Psoas muscle (tissue), 8 donors: ENCODE results near the gene SPACA9. TPM values are rescaled to one million over a fixed set of nuclear protein-coding genes. Genes with fewer than 3 reads are reported as not detected.

Experiments used
- ATAC-seq, 4 donors: fragments of 200-7000 bp; cut with Tn5 transposase; one replicate each; pipeline ENCODE4 v1.9.1; 2020; ENCODE audit warnings: moderate library complexity in 3 of 4, mild to moderate bottlenecking in 2 of 4
- DNase-seq, 2 donors: peaks; one replicate each; pipeline ENCODE4 v3.0.0-alpha.2; 2020
- H3K27ac ChIP-seq: fragments of 200-600 bp; one replicate; pipeline ENCODE4 v1.8.0; 2022
- H3K27me3 ChIP-seq, 3 donors: fragments of 200-600 bp in 1 of 3; one replicate each; pipeline versions ENCODE4 v1.6.1 to v1.8.0; 2013 to 2022; ENCODE audit warnings: low read length in 2 of 3, mild to moderate bottlenecking in 2 of 3, moderate library complexity in 1 of 3; ENCODE audit not compliant: insufficient read depth in 3 of 3
- H3K36me3 ChIP-seq, 2 donors: fragments of 200-600 bp in 1 of 2; one replicate each; pipeline versions ENCODE4 v1.6.1 to v1.8.0; 2013 to 2022; ENCODE audit warnings: low read depth in 1 of 2, mild to moderate bottlenecking in 1 of 2, moderate library complexity in 1 of 2; ENCODE audit not compliant: insufficient read depth in 1 of 2
- H3K4me1 ChIP-seq: fragments of 200-600 bp; one replicate; pipeline ENCODE4 v1.8.0; 2022
- H3K4me3 ChIP-seq: fragments of 200-600 bp; one replicate; pipeline ENCODE4 v1.8.0; 2022; ENCODE audit warnings: mild to moderate bottlenecking
- H3K9me3 ChIP-seq: fragments of 200-600 bp; one replicate; pipeline ENCODE4 v1.8.0; 2022
- WGBS, 3 donors: extraction: QIAGEN DNeasy Blood & Tissue Kit; methylation state at CpG; one replicate each; pipeline versions ENCODE4 v1.1.6 to v1.1.7; 2013; 5-methylcytosine and 5-hydroxymethylcytosine counted together
- intact Hi-C, 2 donors: fragments of 100-400 bp; cut with DNase I; formaldehyde crosslinking; loops; one replicate each; pipeline versions ENCODE4 v1.11.0 to v1.14.2; 2022
- polyA plus RNA-seq, 3 donors: library from polyadenylated mRNA; stranded (reverse); fragments of 200-250 nt; gene quantifications; one replicate each; pipeline ENCODE4 v1.2.3, GENCODE V29; 2013
- total RNA-seq, 4 donors: library from RNA; stranded (reverse); fragmentation: NEBNext Ultra II Directional in 2 of 4; extraction: Animal tissue kit (Norgen Biotek cat#: 25700) in 2 of 4; gene quantifications; one replicate each; pipeline versions ENCODE4 v1.2.1 to v1.2.4, GENCODE V29; 2021 to 2023
- TF ChIP-seq, protein P1 (sequence below): fragments of 200-600 bp; IDR thresholded peaks from one replicate; pipeline ENCODE4 v1.8.0; 2022; ENCODE audit warnings: antibody characterized with exemption
- donor health status: healthy with polysubstance abuse.
- donor health status: DM: no; HTN: no; CAD: no; lungs with moderate emphysema.
- donor health status: Bipolar disorder and iron deficiency.
- donor health status: healthy.
- donor health status: DM: yes; HTN: yes; CAD: no.
- donor health status: DM: no; HTN: no; CAD: no.
- donor health status: DM: no; HTN: no; CAD: no.
- donor health status: DM: yes; HTN: yes; CAD: no.

SPACA9 gene
- total and polyA plus RNA-seq, 7 donors = 0.64 to 3.6 (median 1.1) TPM

DNA sequence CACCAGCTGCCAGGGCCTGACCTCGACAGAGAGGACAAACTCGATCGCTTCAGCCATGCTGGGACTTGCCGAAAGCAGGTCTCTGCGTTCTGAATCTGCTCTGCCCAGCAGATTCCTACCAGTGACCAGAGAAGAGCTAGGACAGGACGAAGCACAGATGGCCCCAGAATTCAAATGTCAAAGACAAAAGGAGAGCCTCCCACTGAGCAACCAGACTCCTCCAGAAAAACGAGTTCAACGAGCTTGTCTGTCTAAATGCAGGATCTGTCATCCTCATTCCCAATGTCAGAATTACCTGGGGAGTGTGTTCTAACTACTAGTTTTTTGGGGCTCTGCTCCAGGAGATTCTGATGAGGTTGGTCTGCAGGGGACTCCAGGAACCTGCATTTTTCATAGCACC is 14.0 kb upstream of the SPACA9 start:
- peak in 1 of 2 donors; percentile 13 for DNase-seq
- Histone ChIP-seq H3K4me1 (no peaks in the 10 kb centered on the region), H3K27ac (no peak overlapping the region), H3K9me3 (no peaks in the 10 kb centered on the region), H3K27me3 (peaks cover 0 to 3% (median 0%) of the 10 kb centered on the region in 3 donors), H3K36me3 (no peaks in the 10 kb centered on the region), H3K4me3 (no peak overlapping the region)
- intact Hi-C loops = no loop called here
- ATAC-seq = no peak
- 58 to 73% (median 67%) methylated on average over 8 of the region's 8 CpGs for WGBS, 3 donors
- TF ChIP-seq, protein P1, sequence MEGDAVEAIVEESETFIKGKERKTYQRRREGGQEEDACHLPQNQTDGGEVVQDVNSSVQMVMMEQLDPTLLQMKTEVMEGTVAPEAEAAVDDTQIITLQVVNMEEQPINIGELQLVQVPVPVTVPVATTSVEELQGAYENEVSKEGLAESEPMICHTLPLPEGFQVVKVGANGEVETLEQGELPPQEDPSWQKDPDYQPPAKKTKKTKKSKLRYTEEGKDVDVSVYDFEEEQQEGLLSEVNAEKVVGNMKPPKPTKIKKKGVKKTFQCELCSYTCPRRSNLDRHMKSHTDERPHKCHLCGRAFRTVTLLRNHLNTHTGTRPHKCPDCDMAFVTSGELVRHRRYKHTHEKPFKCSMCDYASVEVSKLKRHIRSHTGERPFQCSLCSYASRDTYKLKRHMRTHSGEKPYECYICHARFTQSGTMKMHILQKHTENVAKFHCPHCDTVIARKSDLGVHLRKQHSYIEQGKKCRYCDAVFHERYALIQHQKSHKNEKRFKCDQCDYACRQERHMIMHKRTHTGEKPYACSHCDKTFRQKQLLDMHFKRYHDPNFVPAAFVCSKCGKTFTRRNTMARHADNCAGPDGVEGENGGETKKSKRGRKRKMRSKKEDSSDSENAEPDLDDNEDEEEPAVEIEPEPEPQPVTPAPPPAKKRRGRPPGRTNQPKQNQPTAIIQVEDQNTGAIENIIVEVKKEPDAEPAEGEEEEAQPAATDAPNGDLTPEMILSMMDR = no peak

DNA sequence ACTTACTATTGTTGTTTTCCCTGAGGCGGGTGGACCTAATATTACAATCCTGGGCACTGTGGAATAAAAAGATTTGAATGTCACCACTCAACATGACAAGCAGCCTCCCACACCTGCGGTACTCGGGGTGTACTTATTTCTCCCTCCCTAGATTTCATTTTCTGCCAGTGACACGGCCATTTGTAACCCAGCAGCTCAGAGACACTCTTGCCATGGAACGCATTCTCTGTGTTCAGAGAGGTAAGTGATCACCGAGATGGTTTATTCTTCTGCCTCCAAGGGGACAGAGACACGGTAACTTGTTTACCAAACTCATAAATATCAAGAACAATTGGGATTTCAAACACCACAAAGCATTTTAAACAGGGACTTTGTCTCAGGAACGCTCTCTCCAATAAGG is 11.8 kb upstream of the SPACA9 start:
- no peaks in the 10 kb centered on the region for H3K4me1 ChIP-seq
- H3K36me3 ChIP-seq = no peaks in the 10 kb centered on the region
- intact Hi-C loops = no loop called here
- H3K27me3 ChIP-seq = peaks cover 0 to 2% (median 0%) of the 10 kb centered on the region in 3 donors
- DNase-seq = no peak
- H3K27ac ChIP-seq = no peak overlapping the region
- H3K4me3 ChIP-seq = no peak overlapping the region
- WGBS, 3 donors = 86 to 87% (median 86%) methylated on average over 8 of the region's 8 CpGs
- H3K9me3 ChIP-seq = no peaks in the 10 kb centered on the region
- TF ChIP-seq, protein P1 = no peak
- no peak for ATAC-seq

DNA sequence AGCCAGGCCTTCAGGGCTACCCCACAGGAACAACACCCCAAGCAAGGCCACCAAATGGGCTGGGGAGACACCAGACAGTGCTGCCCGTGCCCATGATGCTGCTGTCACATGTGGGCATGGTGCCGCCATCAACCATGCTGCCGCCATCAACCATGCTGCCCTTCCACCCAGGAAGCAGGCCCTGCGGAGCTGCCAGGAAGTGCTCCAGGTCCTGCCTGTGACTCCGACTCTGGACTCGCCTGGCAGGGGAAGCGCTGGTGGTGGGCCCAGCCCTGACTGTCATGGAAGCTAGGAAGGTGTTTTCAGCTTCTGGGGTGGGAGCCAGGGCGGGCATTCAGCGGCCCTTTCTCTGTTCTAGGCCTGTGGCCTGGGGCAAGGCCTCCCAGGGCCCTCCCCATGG is 9.4 kb upstream of the SPACA9 start:
- 92 to 97% (median 96%) methylated on average over 9 of the region's 9 CpGs for WGBS, 3 donors
- no peaks in the 10 kb centered on the region for H3K9me3 ChIP-seq
- ATAC-seq = no peak
- no peak overlapping the region for H3K27ac ChIP-seq
- H3K27me3 ChIP-seq = peaks cover 0 to 3% (median 0%) of the 10 kb centered on the region in 3 donors
- no peaks in the 10 kb centered on the region for H3K4me1 ChIP-seq
- intact Hi-C loops = no loop called here
- DNase-seq = no peak
- no peaks in the 10 kb centered on the region for H3K36me3 ChIP-seq
- H3K4me3 ChIP-seq = no peak overlapping the region
- TF ChIP-seq, protein P1 = no peak

DNA sequence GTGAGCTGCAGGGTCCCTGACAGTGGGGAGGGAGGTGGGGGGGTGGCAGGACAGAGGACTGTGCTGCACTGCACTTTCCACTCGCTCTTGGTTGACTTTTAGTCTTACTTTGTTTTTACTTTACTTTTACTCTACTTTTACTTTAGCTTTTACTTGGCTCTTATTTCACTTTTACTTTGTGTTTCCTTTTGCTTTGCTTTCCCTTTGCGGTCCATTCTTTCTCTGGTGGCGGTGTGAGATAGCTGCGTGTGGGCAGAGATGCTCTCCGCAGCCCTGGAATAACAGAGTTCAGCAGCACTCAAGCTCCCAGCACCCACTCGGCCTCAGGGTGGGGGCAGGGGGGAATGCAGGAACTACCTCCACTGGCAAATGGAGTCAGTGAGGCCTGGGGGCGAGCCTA is 5.3 kb upstream of the SPACA9 start:
- Histone ChIP-seq H3K36me3 (no peaks in the 10 kb centered on the region), H3K4me3 (no peak overlapping the region), H3K9me3 (no peaks in the 10 kb centered on the region), H3K4me1 (no peaks in the 10 kb centered on the region), H3K27ac (no peak overlapping the region), H3K27me3 (peaks cover 0 to 3% (median 0%) of the 10 kb centered on the region in 3 donors)
- TF ChIP-seq, protein P1 = no peak
- 79 to 83% (median 83%) methylated on average over 7 of the region's 7 CpGs for WGBS, 3 donors
- intact Hi-C loops = no loop called here
- no peak for ATAC-seq
- DNase-seq = no peak

DNA sequence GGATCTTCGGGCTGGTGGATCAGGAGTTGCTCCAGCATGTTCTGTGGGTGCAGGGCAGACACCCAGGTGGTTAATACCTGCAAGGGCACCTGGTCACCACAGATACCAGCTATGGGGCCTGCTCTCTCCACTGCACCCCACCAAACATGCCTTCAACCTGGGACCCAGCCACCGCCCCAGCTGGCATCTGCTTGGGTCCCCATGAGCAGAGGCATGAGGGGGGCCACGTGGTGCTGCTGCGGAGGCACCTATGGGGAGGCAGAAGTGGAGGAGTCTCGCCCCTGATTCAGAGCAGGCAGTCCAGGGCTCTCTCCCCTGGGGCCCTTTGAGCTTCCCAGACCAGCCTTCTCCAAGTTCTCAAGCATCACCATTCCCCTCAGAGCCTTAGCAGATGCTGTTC is 3.5 kb upstream of the SPACA9 start:
- intact Hi-C loops = no loop called here
- TF ChIP-seq, protein P1 = no peak
- no peak for ATAC-seq
- peaks cover 0 to 3% (median 0%) of the 10 kb centered on the region in 3 donors for H3K27me3 ChIP-seq
- H3K4me3 ChIP-seq = no peak overlapping the region
- peak in 1 of 2 donors; percentile 18 for DNase-seq
- no peaks in the 10 kb centered on the region for H3K4me1 ChIP-seq
- no peaks in the 10 kb centered on the region for H3K36me3 ChIP-seq
- H3K27ac ChIP-seq = no peak overlapping the region
- H3K9me3 ChIP-seq = no peaks in the 10 kb centered on the region
- WGBS, 3 donors = 80 to 87% (median 84%) methylated on average over 5 of the region's 5 CpGs
